HEK293 (cell line): Measurements from ENCODE around the gene HSPA4.
"Not testable (repeated sequence)": the region's sequence is repeated elsewhere in the genome, so short reads cannot be mapped to it uniquely, and the experiment has no call there.

Experiments used
- CTCF ChIA-PET: fragments of 350-600 bp; formaldehyde crosslinking; extraction: SDS; loops from one replicate; lab custom pipeline; 2021; ENCODE audit warnings: antibody characterized with exemption; lab: Yijun Ruan, JAX
- POLR2A ChIA-PET: fragments of 300-600 bp; formaldehyde crosslinking; extraction: SDS; loops from one replicate; lab custom pipeline; 2020; ENCODE audit warnings: antibody characterized with exemption, inconsistent platforms; lab: Yijun Ruan, JAX
- H3K27ac ChIP-seq: fragments of 200-500 bp; sonication (Bioruptor generic); 2 replicates; pipeline ENCODE4 v1.5.1; 2014; ENCODE audit warnings: low read depth, low read length, control low read depth, inconsistent platforms; ENCODE audit errors: extremely low read depth
- H3K36me3 ChIP-seq, 2 experiments: fragments of 200-500 bp in 1 of 2; sonication (Bioruptor generic) in 1 of 2; 1 replicate in 1 of 2; 2 replicates in 1 of 2; pipeline ENCODE4 v1.5.1; 2014 to 2017; ENCODE audit warnings: inconsistent platforms in 2 of 2, low read length in 2 of 2; ENCODE audit not compliant: control insufficient read depth in 2 of 2, insufficient read depth in 1 of 2
- H3K4me1 ChIP-seq: fragments of 200-500 bp; sonication (Bioruptor generic); 2 replicates; pipeline ENCODE4 v1.5.1; 2014; ENCODE audit warnings: mild to moderate bottlenecking, low read length, inconsistent platforms; ENCODE audit not compliant: control insufficient read depth, insufficient read depth
- H3K4me3 ChIP-seq: 2 replicates; pipeline ENCODE4 v1.5.1; 2011; ENCODE audit warnings: low read depth, mild to moderate bottlenecking, control low read depth, low read length, moderate library complexity
- H3K9me3 ChIP-seq: fragments of 200-500 bp; sonication (Bioruptor generic); 2 replicates; pipeline ENCODE4 v1.5.1; 2014; ENCODE audit warnings: low read depth, low read length, inconsistent platforms; ENCODE audit not compliant: control insufficient read depth, insufficient read depth
- BCL6B ChIP-seq: fragments of 450-650 bp; formaldehyde crosslinking; IDR thresholded peaks from 2 replicates; pipeline ENCODE4 v1.5.1; 2017; ENCODE audit warnings: missing biosample characterization, missing genetic modification characterization
- CTCF ChIP-seq: fragments of 450-650 bp; formaldehyde crosslinking; IDR thresholded peaks from 2 replicates; pipeline ENCODE4 v1.5.1; 2016; ENCODE audit warnings: missing biosample characterization, missing genetic modification characterization
- GFI1B ChIP-seq: fragments of 450-650 bp; formaldehyde crosslinking; IDR thresholded peaks from 2 replicates; pipeline ENCODE4 v1.5.1; 2016; ENCODE audit warnings: missing biosample characterization, missing genetic modification characterization
- KLF9 ChIP-seq: fragments of 450-650 bp; formaldehyde crosslinking; IDR thresholded peaks from 2 replicates; pipeline ENCODE4 v1.5.1; 2016; ENCODE audit warnings: missing biosample characterization, missing genetic modification characterization, low read depth
- PRDM2 ChIP-seq: fragments of 450-650 bp; formaldehyde crosslinking; IDR thresholded peaks from 2 replicates; pipeline ENCODE4 v1.5.1; 2016; ENCODE audit warnings: missing biosample characterization, missing genetic modification characterization, borderline replicate concordance
- ZNF138 ChIP-seq: fragments of 450-650 bp; formaldehyde crosslinking; IDR thresholded peaks from 2 replicates; pipeline ENCODE4 v1.5.1; 2016; ENCODE audit warnings: missing biosample characterization, missing genetic modification characterization, borderline replicate concordance
- ZNF146 ChIP-seq: fragments of 450-650 bp; formaldehyde crosslinking; IDR thresholded peaks from 2 replicates; pipeline ENCODE4 v1.5.1; 2016; ENCODE audit warnings: missing biosample characterization, missing genetic modification characterization
- ZNF184 ChIP-seq: fragments of 450-650 bp; IDR thresholded peaks from 2 replicates; pipeline ENCODE4 v1.5.1; 2018; ENCODE audit warnings: missing biosample characterization, mild to moderate bottlenecking, missing genetic modification characterization
- ZNF2 ChIP-seq: fragments of 450-650 bp; formaldehyde crosslinking; IDR thresholded peaks from 2 replicates; pipeline ENCODE4 v1.5.1; 2016; ENCODE audit warnings: missing biosample characterization, missing genetic modification characterization
- ZNF221 ChIP-seq: fragments of 450-650 bp; formaldehyde crosslinking; IDR thresholded peaks from 2 replicates; pipeline ENCODE4 v1.5.1; 2017; ENCODE audit warnings: missing biosample characterization, missing genetic modification characterization, borderline replicate concordance
- ZNF324 ChIP-seq: fragments of 450-650 bp; formaldehyde crosslinking; IDR thresholded peaks from 2 replicates; pipeline ENCODE4 v1.5.1; 2016; ENCODE audit warnings: missing biosample characterization, missing genetic modification characterization
- ZNF423 ChIP-seq: fragments of 450-650 bp; formaldehyde crosslinking; IDR thresholded peaks from 2 replicates; pipeline ENCODE4 v1.5.1; 2016; ENCODE audit warnings: missing biosample characterization, missing genetic modification characterization
- ZNF473 ChIP-seq: fragments of 450-650 bp; formaldehyde crosslinking; IDR thresholded peaks from 2 replicates; pipeline ENCODE4 v1.5.1; 2017; ENCODE audit warnings: missing biosample characterization, missing genetic modification characterization
- ZNF514 ChIP-seq: fragments of 450-650 bp; formaldehyde crosslinking; IDR thresholded peaks from 2 replicates; pipeline ENCODE4 v1.5.1; 2016; ENCODE audit warnings: missing biosample characterization, missing genetic modification characterization
- ZNF596 ChIP-seq: fragments of 450-650 bp; IDR thresholded peaks from 2 replicates; pipeline ENCODE4 v1.5.0; 2018; ENCODE audit warnings: missing biosample characterization, mild to moderate bottlenecking, missing genetic modification characterization, moderate library complexity
- TF ChIP-seq, protein P1 (sequence below): fragments of 450-650 bp; IDR thresholded peaks from 2 replicates; pipeline ENCODE4 v1.5.1; 2018; ENCODE audit warnings: missing biosample characterization, mild to moderate bottlenecking, missing genetic modification characterization
- TF ChIP-seq, protein P2 (sequence below): fragments of 450-650 bp; formaldehyde crosslinking; IDR thresholded peaks from 2 replicates; pipeline ENCODE4 v1.5.1; 2016; ENCODE audit warnings: missing biosample characterization, missing genetic modification characterization

Gene HSPA4

DNA sequence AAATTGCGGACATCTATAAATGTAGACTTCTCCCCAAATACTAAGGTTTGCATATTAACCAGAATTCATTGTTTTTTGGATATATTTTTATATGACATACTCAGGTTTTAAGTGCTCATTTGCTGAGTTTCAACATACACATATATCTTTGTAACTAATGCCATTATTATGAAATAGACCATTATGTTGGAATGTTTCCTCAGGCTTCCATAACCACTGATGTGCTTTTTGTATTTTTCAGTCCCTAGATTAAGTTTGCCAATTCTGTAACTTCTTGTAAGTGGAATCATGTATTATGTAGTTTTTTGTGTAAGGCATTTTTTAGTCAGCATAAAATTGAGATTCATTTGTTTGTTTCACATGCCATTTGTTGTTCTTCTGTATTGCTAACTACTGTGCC is 32.1 kb downstream of the HSPA4 start (continued):
- TF ChIP-seq, protein P1, sequence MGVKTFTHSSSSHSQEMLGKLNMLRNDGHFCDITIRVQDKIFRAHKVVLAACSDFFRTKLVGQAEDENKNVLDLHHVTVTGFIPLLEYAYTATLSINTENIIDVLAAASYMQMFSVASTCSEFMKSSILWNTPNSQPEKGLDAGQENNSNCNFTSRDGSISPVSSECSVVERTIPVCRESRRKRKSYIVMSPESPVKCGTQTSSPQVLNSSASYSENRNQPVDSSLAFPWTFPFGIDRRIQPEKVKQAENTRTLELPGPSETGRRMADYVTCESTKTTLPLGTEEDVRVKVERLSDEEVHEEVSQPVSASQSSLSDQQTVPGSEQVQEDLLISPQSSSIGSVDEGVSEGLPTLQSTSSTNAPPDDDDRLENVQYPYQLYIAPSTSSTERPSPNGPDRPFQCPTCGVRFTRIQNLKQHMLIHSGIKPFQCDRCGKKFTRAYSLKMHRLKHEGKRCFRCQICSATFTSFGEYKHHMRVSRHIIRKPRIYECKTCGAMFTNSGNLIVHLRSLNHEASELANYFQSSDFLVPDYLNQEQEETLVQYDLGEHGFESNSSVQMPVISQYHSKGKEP (tag by site-specific recombination), result no peak

GRCh38 chr5:133085171-133085570 is 33.4 kb downstream of the HSPA4 start:
- H3K9me3 ChIP-seq, POLR2A ChIA-PET, H3K27ac ChIP-seq, H3K4me1 ChIP-seq, H3K4me3 ChIP-seq, CTCF ChIA-PET: not testable (repeated sequence)
- H3K36me3 ChIP-seq, result peaks cover 51 to 74% of the 10 kb centered on the region in 2 experiments

- Histone ChIP-seq H3K4me3 (no peak overlapping the region), H3K27ac (no peak overlapping the region), H3K9me3 (no peaks in the 10 kb centered on the region), H3K4me1 (peaks cover 2% of the 10 kb centered on the region; the same call in 1 of the 2 replicates), H3K36me3 (peaks cover 49 to 78% of the 10 kb centered on the region in 2 experiments)
- peak; percentile 96 for TF ChIP-seq ZNF184
- TF ChIP-seq ZNF138, result no peak
- TF ChIP-seq ZNF596 (tag by site-specific recombination), result no peak
- TF ChIP-seq ZNF423 (tag by site-specific recombination), result no peak
- TF ChIP-seq, protein P2, sequence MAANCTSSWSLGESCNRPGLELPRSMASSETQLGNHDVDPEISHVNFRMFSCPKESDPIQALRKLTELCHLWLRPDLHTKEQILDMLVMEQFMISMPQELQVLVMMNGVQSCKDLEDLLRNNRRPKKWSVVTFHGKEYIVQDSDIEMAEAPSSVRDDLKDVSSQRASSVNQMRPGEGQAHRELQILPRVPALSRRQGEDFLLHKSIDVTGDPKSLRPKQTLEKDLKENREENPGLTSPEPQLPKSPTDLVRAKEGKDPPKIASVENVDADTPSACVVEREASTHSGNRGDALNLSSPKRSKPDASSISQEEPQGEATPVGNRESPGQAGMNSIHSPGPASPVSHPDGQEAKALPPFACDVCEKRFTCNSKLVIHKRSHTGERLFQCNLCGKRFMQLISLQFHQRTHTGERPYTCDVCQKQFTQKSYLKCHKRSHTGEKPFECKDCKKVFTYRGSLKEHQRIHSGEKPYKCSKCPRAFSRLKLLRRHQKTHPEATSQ, result no peak
- POLR2A ChIA-PET, result interaction anchor here (1.5 kb wide), 1 partner anchor 123 kb away, joined by 3 read pairs; the partner anchor contains the start of gene AFF4
- CTCF ChIA-PET, result no interaction called here
Measured at GRCh38 chr5:133086366-133086875, 34.6 kb downstream of the HSPA4 start.

DNA sequence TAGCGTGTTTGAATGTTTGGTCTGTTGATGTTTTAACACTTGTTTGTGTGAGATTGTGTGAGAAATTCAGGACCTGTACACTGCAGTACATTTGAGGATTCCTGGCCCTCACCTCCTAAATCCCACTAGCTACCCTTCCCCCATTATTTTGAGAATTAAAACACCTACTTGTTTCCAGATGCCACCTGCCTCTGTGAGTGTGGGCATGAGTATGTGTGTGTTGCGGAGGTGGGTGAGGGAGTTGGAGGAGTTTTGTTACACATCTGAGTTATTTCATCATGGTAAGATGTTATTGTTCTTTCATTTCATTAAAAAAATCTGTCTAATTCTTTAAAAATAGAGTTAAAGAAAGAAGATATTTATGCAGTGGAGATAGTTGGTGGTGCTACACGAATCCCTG is 36.3 kb downstream of the HSPA4 start:
- no peaks in the 10 kb centered on the region for H3K9me3 ChIP-seq
- H3K4me3 ChIP-seq, result no peak overlapping the region
- H3K36me3 ChIP-seq, result peaks cover 52 to 84% of the 10 kb centered on the region in 2 experiments
- H3K4me1 ChIP-seq, result no peaks in the 10 kb centered on the region
- CTCF ChIA-PET, result interaction anchor here (0.6 kb wide), 1 partner anchor 369 kb away, joined by 3 read pairs; no protein-coding TSS in a partner anchor
- no peak overlapping the region for H3K27ac ChIP-seq
- POLR2A ChIA-PET, result interaction anchor here (1.0 to 1.6 kb wide), 2 partner anchors 17 to 36 kb away, joined by 3 to 4 read pairs; partner anchors contain the start of gene HSPA4
- TF ChIP-seq ZNF514 (tag by site-specific recombination) (no peak), ZNF2 (no peak), CTCF (tag by site-specific recombination) (no peak), GFI1B (tag by site-specific recombination) (no peak), BCL6B (no peak), PRDM2 (tag by site-specific recombination) (no peak), ZNF596 (tag by site-specific recombination) (no peak), ZNF221 (tag by site-specific recombination) (no peak), ZNF146 (tag by site-specific recombination) (no peak), ZNF473 (no peak), ZNF324 (tag by site-specific recombination) (no peak), KLF9 (no peak)
